Fibroblast of pulmonary artery (primary cell): ENCODE measurements around the gene CTBP2.

Experiments used
- DNase-seq: peaks from one replicate; pipeline ENCODE4 v3.0.0-alpha.2; 2010; ENCODE audit warnings: low read depth
- H3K4me3 ChIP-seq: replicated peaks from 2 replicates; pipeline ENCODE4 v1.5.1; 2011; ENCODE audit warnings: low read depth, mild to moderate bottlenecking, control low read depth, low read length, moderate library complexity
- CTCF ChIP-seq: IDR thresholded peaks from 2 replicates; pipeline ENCODE4 v1.5.1; 2011; ENCODE audit warnings: mild to moderate bottlenecking, control low read depth, low read length, inconsistent platforms; ENCODE audit errors: missing control alignments

CTBP2 gene

GRCh38 chr10:125056161-125057132 is 103.9 kb downstream of the CTBP2 start:
- H3K4me3 ChIP-seq = peak overlapping the region; percentile 17
- no peak for DNase-seq
- no peak for TF ChIP-seq CTCF

- no peak for TF ChIP-seq CTCF
- H3K4me3 ChIP-seq = no peak overlapping the region
- DNase-seq = no peak
Measured at GRCh38 chr10:125055446-125055845, 104.9 kb downstream of the CTBP2 start.

GRCh38 chr10:125054669-125055268 is 105.6 kb downstream of the CTBP2 start:
- no peak for TF ChIP-seq CTCF
- H3K4me3 ChIP-seq = no peak overlapping the region
- DNase-seq = no peak

GRCh38 chr10:125054216-125054615 is 106.1 kb downstream of the CTBP2 start:
- no peak for DNase-seq
- no peak for TF ChIP-seq CTCF
- no peak overlapping the region for H3K4me3 ChIP-seq

GRCh38 chr10:125052146-125052545 is 108.2 kb downstream of the CTBP2 start:
- no peak overlapping the region for H3K4me3 ChIP-seq
- no peak for TF ChIP-seq CTCF
- no peak for DNase-seq

- TF ChIP-seq CTCF = no peak
- no peak overlapping the region for H3K4me3 ChIP-seq
- DNase-seq = no peak
Measured at GRCh38 chr10:125050383-125050782, 110.0 kb downstream of the CTBP2 start.
